Kidney epithelial cell (primary cell): ENCODE data around the gene SOX5. TPM values are rescaled to one million over a fixed set of nuclear protein-coding genes. Genes with fewer than 3 reads are reported as not detected.

Experiments used
- DNase-seq: peaks from one replicate; pipeline ENCODE4 v3.0.0-alpha.2; 2010; ENCODE audit warnings: low read depth
- H3K27me3 ChIP-seq: 2 replicates; pipeline ENCODE4 v1.6.0; 2011; ENCODE audit warnings: low read length; ENCODE audit not compliant: control insufficient read depth, insufficient read depth
- H3K36me3 ChIP-seq: 2 replicates; pipeline ENCODE4 v1.5.1; 2011; ENCODE audit warnings: low read length; ENCODE audit not compliant: control insufficient read depth, insufficient read depth
- H3K4me3 ChIP-seq: 2 replicates; pipeline ENCODE4 v1.5.1; 2011; ENCODE audit warnings: low read depth, mild to moderate bottlenecking, control low read depth, low read length
- CTCF ChIP-seq: IDR thresholded peaks from 2 replicates; pipeline ENCODE4 v1.5.1; 2011; ENCODE audit warnings: mild to moderate bottlenecking, moderate library complexity, low read length, control low read depth, inconsistent platforms; ENCODE audit not compliant: insufficient read depth, poor library complexity, severe bottlenecking
- total RNA-seq: library from RNA; depleted of rRNA; stranded (reverse); fragments of >200 nt; gene quantifications from 2 replicates; pipeline ENCODE4 v1.2.3, GENCODE V29; 2015

SOX5 gene
- total RNA-seq, 1 donor from 2014 or later: 1.0 TPM

- Histone ChIP-seq H3K27me3 (no peaks in the 10 kb centered on the region), H3K4me3 (no peak overlapping the region), H3K36me3 (no peaks in the 10 kb centered on the region)
- TF ChIP-seq CTCF: no peak
- no peak for DNase-seq
Measured at GRCh38 chr12:23621900-23622299, 327.6 kb downstream of the SOX5 start.

- no peaks in the 10 kb centered on the region for H3K36me3 ChIP-seq
- TF ChIP-seq CTCF: no peak
- H3K4me3 ChIP-seq: no peak overlapping the region
- no peak for DNase-seq
- no peaks in the 10 kb centered on the region for H3K27me3 ChIP-seq
Measured at GRCh38 chr12:23618718-23619117, 330.8 kb downstream of the SOX5 start.

- Histone ChIP-seq H3K27me3 (no peaks in the 10 kb centered on the region), H3K36me3 (no peaks in the 10 kb centered on the region), H3K4me3 (no peak overlapping the region)
- no peak for DNase-seq
- TF ChIP-seq CTCF: no peak
Measured at GRCh38 chr12:23617749-23618148, 331.7 kb downstream of the SOX5 start.

GRCh38 chr12:23614280-23614679, 335.2 kb downstream of the SOX5 start:
- Histone ChIP-seq H3K36me3 (no peaks in the 10 kb centered on the region), H3K27me3 (no peaks in the 10 kb centered on the region), H3K4me3 (no peak overlapping the region)
- TF ChIP-seq CTCF: no peak
- no peak for DNase-seq

GRCh38 chr12:23611320-23611719, 338.1 kb downstream of the SOX5 start:
- no peaks in the 10 kb centered on the region for H3K36me3 ChIP-seq

More at GRCh38 chr12:23611320-23611719, 338.1 kb downstream of the SOX5 start:
- DNase-seq: no peak
- no peaks in the 10 kb centered on the region for H3K27me3 ChIP-seq
- TF ChIP-seq CTCF: no peak
- no peak overlapping the region for H3K4me3 ChIP-seq
